ENCODE results near the gene RRP1B. TPM values are rescaled to one million over a fixed set of nuclear protein-coding genes. Genes with fewer than 3 reads are reported as not detected.
A peak's percentile ranks its signal among the peaks of the same experiment; 100 is the strongest.
"Not testable (repeated sequence)": the region's sequence is repeated elsewhere in the genome, so short reads cannot be mapped to it uniquely, and the experiment has no call there.

Gene RRP1B
- 82.8 and 83.6 TPM in 2 replicates for total RNA-seq

GRCh38 chr21:43659136-43660000 is at the start of gene RRP1B, which contains the start of gene HSF2BP:
Gene RRP1B (plus strand): TSS chr21:43659560. CDS start chr21:43659665, 105 bp downstream.
Gene HSF2BP (minus strand): TSS chr21:43659488. CDS start chr21:43658096, 1,392 bp downstream.
- Mint-ChIP-seq H3K27me3 (no peaks in the 10 kb centered on the region), H3K36me3 (ENCODE audit: low read depth) (peaks cover 30% of the 10 kb centered on the region), H3K9me3 (no peaks in the 10 kb centered on the region), H3K27ac (peak within 1 kb of the TSS; percentile 95), H3K4me3 (peak within 1 kb of the TSS; percentile 96), H3K4me1 (peaks cover 41% of the 10 kb centered on the region)
- intact Hi-C loops (cut with micrococcal nuclease) = no loop called here
- DNase-seq = peak; percentile 96

GRCh38 chr21:43611598-43612369 is 47.6 kb upstream of the RRP1B start:
- Mint-ChIP-seq H3K36me3 (ENCODE audit: low read depth) (no peaks in the 10 kb centered on the region), H3K4me3 (no peak overlapping the region), H3K27ac (no peak overlapping the region), H3K27me3 (peaks cover 5% of the 10 kb centered on the region), H3K9me3 (no peaks in the 10 kb centered on the region), H3K4me1 (peaks cover 5% of the 10 kb centered on the region)
- DNase-seq = no peak
- intact Hi-C loops (cut with micrococcal nuclease) = no loop called here

- Mint-ChIP-seq H3K27ac (no peak overlapping the region), H3K27me3 (peaks cover 5% of the 10 kb centered on the region)
- intact Hi-C loops (cut with micrococcal nuclease) = no loop called here
Observed at GRCh38 chr21:43613755-43614638, 45.4 kb upstream of the RRP1B start.

GRCh38 chr21:43614839-43615238 is 44.5 kb upstream of the RRP1B start:
- intact Hi-C loops (cut with micrococcal nuclease) = no loop called here
- Mint-ChIP-seq H3K36me3 (ENCODE audit: low read depth) (no peaks in the 10 kb centered on the region), H3K4me1 (peaks cover 5% of the 10 kb centered on the region), H3K27ac (no peak overlapping the region), H3K9me3 (no peaks in the 10 kb centered on the region), H3K4me3 (no peak overlapping the region), H3K27me3 (peaks cover 2% of the 10 kb centered on the region)
- DNase-seq = no peak

More at GRCh38 chr21:43613755-43614638, 45.4 kb upstream of the RRP1B start:
- no peaks in the 10 kb centered on the region for H3K36me3 Mint-ChIP-seq (ENCODE audit: low read depth)
- H3K4me3 Mint-ChIP-seq = no peak overlapping the region
- peak; percentile 62 for DNase-seq
- H3K9me3 Mint-ChIP-seq = no peaks in the 10 kb centered on the region
- peaks cover 5% of the 10 kb centered on the region for H3K4me1 Mint-ChIP-seq

- H3K27me3 Mint-ChIP-seq; H3K36me3 Mint-ChIP-seq (ENCODE audit: low read depth); H3K9me3 Mint-ChIP-seq; intact Hi-C loops (cut with micrococcal nuclease); DNase-seq; H3K4me3 Mint-ChIP-seq; H3K27ac Mint-ChIP-seq; H3K4me1 Mint-ChIP-seq: not testable (repeated sequence)
Observed at GRCh38 chr21:43616861-43617260, 42.5 kb upstream of the RRP1B start.

GRCh38 chr21:43618940-43619339 is 40.4 kb upstream of the RRP1B start:
- no peak overlapping the region for H3K27ac Mint-ChIP-seq
- no peaks in the 10 kb centered on the region for H3K9me3 Mint-ChIP-seq
- peaks cover 2% of the 10 kb centered on the region for H3K4me1 Mint-ChIP-seq
- no peak for DNase-seq
- H3K27me3 Mint-ChIP-seq = peaks cover 10% of the 10 kb centered on the region
- H3K36me3 Mint-ChIP-seq (ENCODE audit: low read depth) = no peaks in the 10 kb centered on the region
- intact Hi-C loops (cut with micrococcal nuclease) = no loop called here
- H3K4me3 Mint-ChIP-seq = no peak overlapping the region

GRCh38 chr21:43619344-43619743 is 40.0 kb upstream of the RRP1B start:
- H3K9me3 Mint-ChIP-seq = no peaks in the 10 kb centered on the region
- peaks cover under 1% of the 10 kb centered on the region for H3K4me1 Mint-ChIP-seq
- no peaks in the 10 kb centered on the region for H3K36me3 Mint-ChIP-seq (ENCODE audit: low read depth)
- no peak overlapping the region for H3K4me3 Mint-ChIP-seq
- intact Hi-C loops (cut with micrococcal nuclease) = no loop called here
- H3K27me3 Mint-ChIP-seq = peaks cover 10% of the 10 kb centered on the region
- no peak overlapping the region for H3K27ac Mint-ChIP-seq
- DNase-seq = no peak

GRCh38 chr21:43619856-43620255 is 39.5 kb upstream of the RRP1B start:
- Mint-ChIP-seq H3K4me1 (no peaks in the 10 kb centered on the region), H3K27ac (no peak overlapping the region), H3K27me3 (peaks cover 14% of the 10 kb centered on the region), H3K36me3 (ENCODE audit: low read depth) (no peaks in the 10 kb centered on the region), H3K9me3 (no peaks in the 10 kb centered on the region), H3K4me3 (no peak overlapping the region)
- intact Hi-C loops (cut with micrococcal nuclease) = no loop called here
- DNase-seq = no peak

GRCh38 chr21:43622796-43623195 is 36.6 kb upstream of the RRP1B start:
- DNase-seq = no peak
- intact Hi-C loops (cut with micrococcal nuclease) = no loop called here
- Mint-ChIP-seq H3K9me3 (no peaks in the 10 kb centered on the region), H3K4me1 (no peaks in the 10 kb centered on the region), H3K27ac (no peak overlapping the region), H3K36me3 (ENCODE audit: low read depth) (no peaks in the 10 kb centered on the region), H3K27me3 (peaks cover 22% of the 10 kb centered on the region), H3K4me3 (no peak overlapping the region)

- Mint-ChIP-seq H3K9me3 (no peaks in the 10 kb centered on the region), H3K36me3 (ENCODE audit: low read depth) (no peaks in the 10 kb centered on the region), H3K4me3 (no peak overlapping the region), H3K27ac (no peak overlapping the region), H3K4me1 (no peaks in the 10 kb centered on the region), H3K27me3 (peaks cover 26% of the 10 kb centered on the region)
- intact Hi-C loops (cut with micrococcal nuclease) = no loop called here
- DNase-seq = no peak
Observed at GRCh38 chr21:43623588-43623987, 35.8 kb upstream of the RRP1B start.

- DNase-seq = no peak
- no peaks in the 10 kb centered on the region for H3K9me3 Mint-ChIP-seq
- H3K27ac Mint-ChIP-seq = no peak overlapping the region
- H3K27me3 Mint-ChIP-seq = peaks cover 26% of the 10 kb centered on the region
- intact Hi-C loops (cut with micrococcal nuclease) = no loop called here
- H3K4me1 Mint-ChIP-seq = no peaks in the 10 kb centered on the region
- H3K36me3 Mint-ChIP-seq (ENCODE audit: low read depth) = no peaks in the 10 kb centered on the region
- H3K4me3 Mint-ChIP-seq = no peak overlapping the region
Observed at GRCh38 chr21:43624339-43624738, 35.0 kb upstream of the RRP1B start.

GRCh38 chr21:43626390-43626789 is 33.0 kb upstream of the RRP1B start:
- Mint-ChIP-seq H3K4me3 (no peak overlapping the region), H3K4me1 (no peaks in the 10 kb centered on the region), H3K27ac (no peak overlapping the region), H3K27me3 (peaks cover 28% of the 10 kb centered on the region), H3K9me3 (no peaks in the 10 kb centered on the region), H3K36me3 (ENCODE audit: low read depth) (no peaks in the 10 kb centered on the region)
- DNase-seq = no peak
- intact Hi-C loops (cut with micrococcal nuclease) = no loop called here

GRCh38 chr21:43627527-43627926 is 31.8 kb upstream of the RRP1B start:
- no peaks in the 10 kb centered on the region for H3K4me1 Mint-ChIP-seq
- H3K4me3 Mint-ChIP-seq = no peak overlapping the region
- peaks cover 24% of the 10 kb centered on the region for H3K27me3 Mint-ChIP-seq
- no peaks in the 10 kb centered on the region for H3K9me3 Mint-ChIP-seq
- no peaks in the 10 kb centered on the region for H3K36me3 Mint-ChIP-seq (ENCODE audit: low read depth)
- intact Hi-C loops (cut with micrococcal nuclease) = no loop called here
- no peak for DNase-seq
- H3K27ac Mint-ChIP-seq = no peak overlapping the region
